Measurements from ENCODE around the gene GABRG3. TPM values are rescaled to one million over a fixed set of nuclear protein-coding genes. Genes with fewer than 3 reads are reported as not detected.
A peak's percentile ranks its signal among the peaks of the same experiment; 100 is the strongest.
"Not testable (repeated sequence)": the region's sequence is repeated elsewhere in the genome, so short reads cannot be mapped to it uniquely, and the experiment has no call there.

Gene GABRG3
- total and polyA plus RNA-seq, 7 donors: not detected

DNA sequence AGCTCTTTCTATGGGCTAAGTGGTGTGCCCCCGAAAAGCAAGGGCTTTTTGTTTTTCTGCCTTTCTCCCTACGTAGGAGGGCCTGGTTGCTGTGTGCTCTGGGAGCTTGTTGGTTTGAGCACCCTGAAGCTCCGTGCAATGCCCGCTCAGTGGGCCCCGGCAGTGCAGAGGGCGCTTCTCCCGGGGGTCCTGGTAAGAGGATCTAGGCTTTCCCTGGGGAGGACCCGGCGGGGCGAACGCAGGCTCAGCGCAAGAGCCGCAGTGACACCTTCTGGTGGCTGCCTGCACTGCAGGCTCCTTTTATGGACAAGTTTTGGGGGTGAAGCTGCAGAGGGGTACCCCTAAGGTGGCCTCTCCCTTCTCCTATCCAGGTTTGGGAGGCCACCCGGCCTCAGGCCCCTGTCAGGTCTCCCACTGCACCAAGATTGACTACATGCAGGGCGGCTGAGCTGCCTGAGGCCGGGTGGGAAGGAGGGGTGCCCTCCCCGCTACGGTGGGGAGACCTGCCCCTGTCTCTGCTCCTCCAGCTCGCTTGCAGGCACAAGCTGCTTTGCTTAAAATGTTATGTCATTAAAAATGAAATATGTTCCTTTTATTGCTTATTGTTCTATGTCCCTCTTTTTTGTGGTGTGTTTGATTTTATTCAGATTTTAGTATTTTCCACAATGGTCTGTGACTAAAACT lies 387.9 kb downstream of the GABRG3 start:
- intact Hi-C loops (cut with DNase I): loop anchor here in 1 of 2 donors (10.0 kb wide), 1 partner anchor 474 kb away; no protein-coding TSS in a partner anchor
- WGBS, 3 donors: 27 to 33% (median 32%) methylated on average over 19 of the region's 19 CpGs

DNA sequence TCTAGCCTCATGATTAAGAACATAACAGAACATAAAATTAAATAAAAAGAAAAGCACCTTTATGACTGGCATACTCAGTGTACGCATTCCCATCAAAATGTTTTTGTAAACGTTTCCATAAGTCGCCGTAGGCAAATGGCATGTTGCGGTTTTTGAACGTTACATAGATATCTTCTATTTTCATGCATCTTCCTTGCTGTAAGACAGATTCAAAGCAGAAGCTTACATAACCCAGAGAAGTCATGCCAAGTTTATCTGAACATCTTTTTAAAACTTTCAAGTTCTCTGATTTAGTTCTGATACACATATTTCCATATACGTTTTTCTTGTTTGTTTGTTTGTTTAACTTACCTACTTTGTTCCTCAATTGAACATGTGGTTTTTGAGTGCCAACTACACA lies 388.6 kb downstream of the GABRG3 start:
- TF ChIP-seq, protein P1, sequence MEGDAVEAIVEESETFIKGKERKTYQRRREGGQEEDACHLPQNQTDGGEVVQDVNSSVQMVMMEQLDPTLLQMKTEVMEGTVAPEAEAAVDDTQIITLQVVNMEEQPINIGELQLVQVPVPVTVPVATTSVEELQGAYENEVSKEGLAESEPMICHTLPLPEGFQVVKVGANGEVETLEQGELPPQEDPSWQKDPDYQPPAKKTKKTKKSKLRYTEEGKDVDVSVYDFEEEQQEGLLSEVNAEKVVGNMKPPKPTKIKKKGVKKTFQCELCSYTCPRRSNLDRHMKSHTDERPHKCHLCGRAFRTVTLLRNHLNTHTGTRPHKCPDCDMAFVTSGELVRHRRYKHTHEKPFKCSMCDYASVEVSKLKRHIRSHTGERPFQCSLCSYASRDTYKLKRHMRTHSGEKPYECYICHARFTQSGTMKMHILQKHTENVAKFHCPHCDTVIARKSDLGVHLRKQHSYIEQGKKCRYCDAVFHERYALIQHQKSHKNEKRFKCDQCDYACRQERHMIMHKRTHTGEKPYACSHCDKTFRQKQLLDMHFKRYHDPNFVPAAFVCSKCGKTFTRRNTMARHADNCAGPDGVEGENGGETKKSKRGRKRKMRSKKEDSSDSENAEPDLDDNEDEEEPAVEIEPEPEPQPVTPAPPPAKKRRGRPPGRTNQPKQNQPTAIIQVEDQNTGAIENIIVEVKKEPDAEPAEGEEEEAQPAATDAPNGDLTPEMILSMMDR (IDR thresholded peaks at IDR 0.05): no peak
- ATAC-seq: no peak
- no peak for DNase-seq
- intact Hi-C loops (cut with DNase I): loop anchor here in 1 of 2 donors (10.0 kb wide), 1 partner anchor 475 kb away; no protein-coding TSS in a partner anchor
- no peaks in the 10 kb centered on the region for H3K9me3 ChIP-seq
- WGBS, 3 donors: 84 to 90% (median 85%) methylated on average over 7 of the region's 7 CpGs
- H3K4me3 ChIP-seq: no peak overlapping the region
- H3K27me3 ChIP-seq (ENCODE audit: insufficient read depth in 3 of 3, low read length in 2 of 3): no peaks in the 10 kb centered on the region
- no peaks in the 10 kb centered on the region for H3K36me3 ChIP-seq (ENCODE audit: insufficient read depth in 1 of 2, low read depth in 1 of 2)
- H3K27ac ChIP-seq: no peak overlapping the region
- H3K4me1 ChIP-seq: no peaks in the 10 kb centered on the region

More for the DNA sequence above, 387.9 kb downstream of the GABRG3 start:
- ATAC-seq (no peak), DNase-seq (peak in 1 of 2 donors; percentile 18)
- no peaks in the 10 kb centered on the region for H3K9me3 ChIP-seq
- H3K27ac ChIP-seq: no peak overlapping the region
- H3K27me3 ChIP-seq (ENCODE audit: insufficient read depth in 3 of 3, low read length in 2 of 3): no peaks in the 10 kb centered on the region
- H3K4me3 ChIP-seq: no peak overlapping the region
- no peaks in the 10 kb centered on the region for H3K4me1 ChIP-seq
- H3K36me3 ChIP-seq (ENCODE audit: insufficient read depth in 1 of 2, low read depth in 1 of 2): no peaks in the 10 kb centered on the region
- TF ChIP-seq, protein P1 (IDR thresholded peaks at IDR 0.05): peak; percentile 16

DNA sequence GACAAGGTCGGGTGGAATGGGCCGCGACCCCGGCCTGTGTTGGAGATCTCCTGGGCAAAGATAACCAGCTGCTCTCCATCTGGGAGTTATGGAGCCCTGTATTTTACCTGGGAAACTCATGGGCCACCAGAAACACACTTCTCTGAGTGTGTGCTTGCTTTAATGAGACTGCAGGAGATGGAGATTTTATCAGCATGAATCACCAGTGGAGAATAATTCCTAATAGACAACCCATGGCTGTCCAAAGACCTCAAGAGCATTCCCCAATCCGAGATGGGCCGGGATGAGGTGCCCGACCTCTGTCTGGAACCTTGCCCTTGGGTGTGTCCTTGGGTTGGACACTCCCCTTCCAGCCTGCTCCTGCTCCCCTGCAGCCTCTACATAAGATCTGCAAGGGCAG lies 389.3 kb downstream of the GABRG3 start:
- Histone ChIP-seq H3K4me3 (no peak overlapping the region), H3K4me1 (no peaks in the 10 kb centered on the region), H3K36me3 (ENCODE audit: insufficient read depth in 1 of 2, low read depth in 1 of 2) (no peaks in the 10 kb centered on the region), H3K27me3 (ENCODE audit: insufficient read depth in 3 of 3, low read length in 2 of 3) (no peaks in the 10 kb centered on the region), H3K9me3 (no peaks in the 10 kb centered on the region), H3K27ac (no peak overlapping the region)
- intact Hi-C loops (cut with DNase I): no loop called here
- WGBS, 3 donors: 76 to 77% (median 77%) methylated on average over 7 of the region's 7 CpGs
- ATAC-seq (no peak), DNase-seq (no peak)
- TF ChIP-seq, protein P1 (IDR thresholded peaks at IDR 0.05): no peak

DNA sequence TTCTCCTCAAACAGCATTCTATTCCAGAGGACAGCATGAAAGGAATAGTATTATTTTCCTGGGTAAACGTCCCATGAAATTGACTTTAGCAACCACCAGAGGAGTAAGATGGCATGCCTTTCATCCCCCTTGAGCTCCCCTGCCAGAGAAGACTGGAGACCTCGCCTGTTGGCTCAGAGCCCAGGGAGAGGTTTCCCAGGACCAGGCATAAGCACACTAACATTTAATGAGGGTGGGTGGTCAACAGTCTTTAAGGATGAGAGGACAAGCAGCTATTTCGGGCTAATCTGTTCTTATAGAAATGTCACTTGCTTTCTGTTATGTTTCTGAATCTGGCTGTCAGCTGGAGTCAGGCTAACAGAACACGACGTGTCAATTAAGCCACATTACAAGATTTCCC lies 390.5 kb downstream of the GABRG3 start:
- ATAC-seq (no peak), DNase-seq (no peak)
- H3K9me3 ChIP-seq: no peaks in the 10 kb centered on the region
- 36 to 38% (median 37%) methylated on average over 5 of the region's 5 CpGs for WGBS, 3 donors
- H3K27ac ChIP-seq: no peak overlapping the region
- no peak overlapping the region for H3K4me3 ChIP-seq
- intact Hi-C loops (cut with DNase I): no loop called here
- H3K36me3 ChIP-seq (ENCODE audit: insufficient read depth in 1 of 2, low read depth in 1 of 2): no peaks in the 10 kb centered on the region
- no peaks in the 10 kb centered on the region for H3K4me1 ChIP-seq
- H3K27me3 ChIP-seq (ENCODE audit: insufficient read depth in 3 of 3, low read length in 2 of 3): no peaks in the 10 kb centered on the region
- TF ChIP-seq, protein P1 (IDR thresholded peaks at IDR 0.05): no peak

DNA sequence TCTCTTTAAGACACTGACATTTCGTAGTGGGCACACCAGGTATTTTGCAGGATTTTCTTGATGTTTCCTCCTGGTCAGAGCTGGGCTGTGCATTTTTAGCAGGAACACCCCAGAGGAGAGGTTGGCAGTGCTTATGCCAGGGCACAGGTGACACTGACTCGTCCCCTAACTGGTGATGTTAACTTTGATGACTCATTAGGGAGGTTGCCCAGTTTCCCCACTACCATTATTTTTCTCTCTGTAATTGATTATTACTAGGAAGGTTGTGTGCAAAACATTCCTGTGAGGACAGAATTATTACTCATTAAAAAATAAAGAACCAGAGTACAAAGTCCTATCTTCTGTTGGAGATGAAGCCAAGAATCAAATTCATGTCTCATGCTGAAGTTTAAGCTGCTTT lies 394.5 kb downstream of the GABRG3 start:
- H3K4me1 ChIP-seq: no peaks in the 10 kb centered on the region
- 58 to 65% (median 59%) methylated on average over 2 of the region's 2 CpGs for WGBS, 3 donors
- H3K36me3 ChIP-seq (ENCODE audit: insufficient read depth in 1 of 2, low read depth in 1 of 2): no peaks in the 10 kb centered on the region
- no peaks in the 10 kb centered on the region for H3K27me3 ChIP-seq (ENCODE audit: insufficient read depth in 3 of 3, low read length in 2 of 3)
- no peak overlapping the region for H3K27ac ChIP-seq
- H3K4me3 ChIP-seq: no peak overlapping the region
- no peak for ATAC-seq
- intact Hi-C loops (cut with DNase I): no loop called here
- DNase-seq: no peak
- TF ChIP-seq, protein P1 (IDR thresholded peaks at IDR 0.05): no peak
- H3K9me3 ChIP-seq: no peaks in the 10 kb centered on the region

DNA sequence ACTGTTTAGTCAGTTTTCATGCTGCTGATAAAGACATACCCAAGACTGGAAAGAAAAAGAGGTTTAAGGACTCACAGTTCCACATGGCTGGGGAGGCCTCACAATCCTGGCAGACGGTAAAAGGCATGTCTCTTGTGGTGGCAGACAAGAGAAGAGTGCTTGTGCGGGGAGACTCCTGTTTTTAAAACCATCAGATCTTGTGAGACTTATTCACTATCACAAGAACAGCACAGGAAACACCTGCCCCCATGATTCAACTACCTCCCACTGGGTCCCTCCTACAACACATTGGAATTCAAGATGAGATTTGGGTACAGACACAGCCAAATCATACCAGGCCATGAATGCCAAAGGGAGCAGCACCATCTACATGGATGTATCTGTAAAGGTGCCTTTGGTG lies 406.4 kb downstream of the GABRG3 start:
- 66 to 82% (median 81%) methylated on average over 2 of the region's 2 CpGs for WGBS, 3 donors
- H3K4me3 ChIP-seq; H3K27ac ChIP-seq; DNase-seq; H3K27me3 ChIP-seq (ENCODE audit: insufficient read depth in 3 of 3, low read length in 2 of 3); intact Hi-C loops (cut with DNase I); H3K9me3 ChIP-seq; ATAC-seq; H3K4me1 ChIP-seq; H3K36me3 ChIP-seq (ENCODE audit: insufficient read depth in 1 of 2, low read depth in 1 of 2): not testable (repeated sequence)

Data from psoas muscle (tissue), 8 donors.